H1 (cell line): ENCODE measurements around the gene CTXN1. TPM values are rescaled to one million over a fixed set of nuclear protein-coding genes. Genes with fewer than 3 reads are reported as not detected.

Experiments
- CTCF ChIA-PET: fragments of 300-600 bp; sonication (Branson Sonifier 250); formaldehyde crosslinking; loops from one replicate; lab custom pipeline; 2021; ENCODE audit not compliant: partially characterized antibody; lab: Charles Lee
- POLR2A ChIA-PET: fragments of 300-600 bp; sonication (Branson Sonifier 250); formaldehyde crosslinking; loops from one replicate; lab custom pipeline; 2021; ENCODE audit warnings: inconsistent platforms; ENCODE audit not compliant: partially characterized antibody; lab: Charles Lee
- DNase-seq, 2 experiments: peaks; one replicate each; pipeline versions ENCODE4 v3.0.0 to v3.0.0-alpha.2; 2010 to 2022; ENCODE audit warnings: low spot score in 2 of 2, low read depth in 1 of 2, mixed read lengths in 1 of 2
- FAIRE-seq: peaks from 2 replicates; lab custom pipeline; 2011; peaks lifted over from hg19 to GRCh38; lab: Jason Lieb, UNC
- H2AFZ ChIP-seq: 2 replicates; pipeline ENCODE4 v1.8.1; 2012; ENCODE audit warnings: low read length, inconsistent platforms
- H2AK5ac ChIP-seq: 2 replicates; pipeline ENCODE4 v1.6.1; 2013; ENCODE audit warnings: low read depth, low read length
- H2BK120ac ChIP-seq: replicated peaks from 2 replicates; pipeline ENCODE3; 2013; ENCODE audit warnings: low read depth, low read length, inconsistent platforms
- H2BK12ac ChIP-seq: 2 replicates; pipeline ENCODE4 v1.6.1; 2013; ENCODE audit warnings: low read depth, low read length
- H2BK15ac ChIP-seq: 2 replicates; pipeline ENCODE4 v1.6.1; 2013; ENCODE audit warnings: low read length
- H2BK20ac ChIP-seq: 2 replicates; pipeline ENCODE4 v1.6.1; 2013; ENCODE audit warnings: low read length
- H2BK5ac ChIP-seq: 2 replicates; pipeline ENCODE4 v1.6.1; 2013; ENCODE audit warnings: low read depth, low read length
- H3K14ac ChIP-seq: 2 replicates; pipeline ENCODE4 v1.6.1; 2013; ENCODE audit warnings: inconsistent platforms; ENCODE audit not compliant: insufficient read length
- H3K18ac ChIP-seq: 2 replicates; pipeline ENCODE4 v1.6.1; 2013; ENCODE audit warnings: low read length; ENCODE audit errors: extremely low read depth
- H3K23ac ChIP-seq: 2 replicates; pipeline ENCODE4 v1.6.1; 2013; ENCODE audit warnings: inconsistent platforms; ENCODE audit not compliant: insufficient read length
- H3K23me2 ChIP-seq: 2 replicates; pipeline ENCODE4 v1.6.1; 2013; ENCODE audit warnings: low read depth, low read length
- H3K27ac ChIP-seq: 2 replicates; pipeline ENCODE4 v1.6.1; 2011; ENCODE audit warnings: low read depth, low read length, inconsistent platforms
- H3K27me3 ChIP-seq, 4 experiments: replicated peaks in 1 of 4; 1 replicate in 1 of 4; 2 replicates in 3 of 4; pipeline versions ENCODE4 v1.6.1 to v1.8.1; 2011 to 2013; ENCODE audit warnings: low read length in 3 of 4, mild to moderate bottlenecking in 3 of 4, inconsistent platforms in 2 of 4, mixed read lengths in 2 of 4, moderate library complexity in 1 of 4; ENCODE audit not compliant: control insufficient read depth in 3 of 4, insufficient read depth in 3 of 4; ENCODE audit errors: extremely low read depth in 1 of 4
- H3K36me3 ChIP-seq, 4 experiments: 2 replicates each; pipeline versions ENCODE4 v1.6.1 to v1.8.1; 2011 to 2013; ENCODE audit warnings: mild to moderate bottlenecking in 4 of 4, low read length in 3 of 4, moderate library complexity in 2 of 4, control low read depth in 1 of 4, inconsistent platforms in 1 of 4; ENCODE audit not compliant: insufficient read depth in 4 of 4, control insufficient read depth in 2 of 4
- H3K4ac ChIP-seq: replicated peaks from 2 replicates; pipeline ENCODE3; 2013; ENCODE audit warnings: low read length, low read depth, mixed read lengths, inconsistent platforms; ENCODE audit not compliant: insufficient read length
- H3K4me1 ChIP-seq, 4 experiments: replicated peaks in 1 of 4; 1 replicate in 1 of 4; 2 replicates in 3 of 4; pipeline versions ENCODE4 v1.6.1 to v1.8.1; 2011 to 2013; ENCODE audit warnings: low read length in 3 of 4, inconsistent platforms in 2 of 4, mixed read lengths in 1 of 4; ENCODE audit not compliant: insufficient read depth in 4 of 4, control insufficient read depth in 3 of 4
- H3K4me2 ChIP-seq, 2 experiments: 2 replicates each; pipeline versions ENCODE4 v1.6.1 to v1.8.1; 2011 to 2013; ENCODE audit warnings: low read depth in 2 of 2, low read length in 2 of 2, control low read depth in 1 of 2, inconsistent platforms in 1 of 2, mild to moderate bottlenecking in 1 of 2; ENCODE audit not compliant: insufficient read depth in 1 of 2
- H3K4me3 ChIP-seq, 4 experiments: fragments of 200-600, 300-600 bp in 1 of 4; sonication (generic), shearing (Covaris generic), sonication (Bioruptor Twin) in 1 of 4; 2 replicates each; pipeline versions ENCODE4 v1.5.1 to v1.8.1; 2011 to 2016; ENCODE audit warnings: low read length in 4 of 4, low read depth in 3 of 4, control low read depth in 2 of 4, inconsistent platforms in 2 of 4, mild to moderate bottlenecking in 2 of 4, mixed read lengths in 1 of 4, moderate library complexity in 1 of 4; ENCODE audit not compliant: insufficient read depth in 2 of 4; ENCODE audit errors: extremely low read depth in 1 of 4
- H3K56ac ChIP-seq: replicated peaks from 2 replicates; pipeline ENCODE3; 2013; ENCODE audit warnings: low read depth, mild to moderate bottlenecking, mixed read lengths, low read length, inconsistent platforms; ENCODE audit not compliant: insufficient read length
- H3K79me1 ChIP-seq: 2 replicates; pipeline ENCODE4 v1.6.1; 2013; ENCODE audit warnings: low read depth, low read length, control low read depth
- H3K79me2 ChIP-seq, 2 experiments: 2 replicates each; pipeline versions ENCODE4 v1.6.1 to v1.8.1; 2012 to 2013; ENCODE audit warnings: low read length in 2 of 2, mild to moderate bottlenecking in 2 of 2, inconsistent platforms in 1 of 2; ENCODE audit not compliant: insufficient read depth in 2 of 2, control insufficient read depth in 1 of 2
- H3K9ac ChIP-seq, 4 experiments: replicated peaks in 1 of 4; 1 replicate in 1 of 4; 2 replicates in 3 of 4; pipeline versions ENCODE4 v1.6.1 to v1.8.1; 2011 to 2013; ENCODE audit warnings: low read depth in 3 of 4, low read length in 3 of 4, control low read depth in 2 of 4, mild to moderate bottlenecking in 2 of 4, moderate library complexity in 2 of 4, inconsistent platforms in 1 of 4; ENCODE audit errors: extremely low read depth in 1 of 4
- H3K9me3 ChIP-seq, 2 experiments: 2 replicates each; pipeline versions ENCODE4 v1.6.1 to v1.8.1; 2012 to 2013; ENCODE audit warnings: mild to moderate bottlenecking in 2 of 2, moderate library complexity in 2 of 2, control low read depth in 1 of 2, inconsistent platforms in 1 of 2, low read depth in 1 of 2, low read length in 1 of 2, mixed read lengths in 1 of 2; ENCODE audit not compliant: insufficient read depth in 2 of 2
- H4K20me1 ChIP-seq, 2 experiments: replicated peaks in 1 of 2; 2 replicates each; pipeline versions ENCODE3 to v1.8.1; 2011 to 2013; ENCODE audit warnings: inconsistent platforms in 2 of 2, low read length in 2 of 2, mild to moderate bottlenecking in 1 of 2; ENCODE audit not compliant: insufficient read depth in 2 of 2, control insufficient read depth in 1 of 2
- H4K5ac ChIP-seq: 2 replicates; pipeline ENCODE4 v1.6.1; 2013; ENCODE audit warnings: low read length, low read depth, mixed read lengths, inconsistent platforms; ENCODE audit not compliant: insufficient read length
- H4K8ac ChIP-seq: 2 replicates; pipeline ENCODE4 v1.8.0; 2013; ENCODE audit warnings: mild to moderate bottlenecking, moderate library complexity, low read length, inconsistent platforms; ENCODE audit not compliant: insufficient read depth; ENCODE audit errors: extremely low read depth
- H4K91ac ChIP-seq: replicated peaks from 2 replicates; pipeline ENCODE3; 2013; ENCODE audit warnings: low read length, mixed read lengths, inconsistent platforms; ENCODE audit not compliant: insufficient read length
- WGBS, 2 experiments: shearing (Covaris generic) in 1 of 2; methylation state at CpG; one replicate each; pipeline versions ENCODE4 v1.1.6 to v1.1.7; 2013 to 2015; ENCODE audit warnings: low lambda C conversion rate in 2 of 2, mixed read lengths in 2 of 2, inconsistent platforms in 1 of 2, low coverage in 1 of 2, missing lambda C conversion rate in 1 of 2; ENCODE audit not compliant: insufficient replicate concordance in 2 of 2, insufficient coverage in 1 of 2, insufficient read length in 1 of 2; ENCODE audit errors: extremely low coverage in 1 of 2, missing lambda C conversion rate in 1 of 2; 5-methylcytosine and 5-hydroxymethylcytosine counted together
- polyA plus RNA-seq, 7 experiments: library from polyadenylated mRNA; depleted of rRNA in 3 of 7; stranded (reverse) in 5 of 7; unstranded in 2 of 7; fragments of >200 nt in 5 of 7; fragments of 200-250 nt in 2 of 7; gene quantifications; 1 replicate in 5 of 7; 2 replicates in 1 of 7; 4 replicates in 1 of 7; pipeline versions ENCODE4 v1.2.1 to v1.2.3, GENCODE V29; 2011 to 2013; ENCODE audit warnings: missing spikeins in 2 of 7, mixed read lengths in 2 of 7
- total RNA-seq: library from RNA; stranded (reverse); fragmentation: NEBNext Ultra II Directional; extraction: Animal tissue kit (Norgen Biotek cat#: 25700); gene quantifications from 2 replicates; pipeline ENCODE4 v1.2.1, GENCODE V29; 2021

The CTXN1 gene
- total and polyA plus RNA-seq, 2 of the 8 experiments (the other 6 are each of a cell fraction or from before 2014, with no cell fraction given) = 16.4 to 58.0 TPM

DNA sequence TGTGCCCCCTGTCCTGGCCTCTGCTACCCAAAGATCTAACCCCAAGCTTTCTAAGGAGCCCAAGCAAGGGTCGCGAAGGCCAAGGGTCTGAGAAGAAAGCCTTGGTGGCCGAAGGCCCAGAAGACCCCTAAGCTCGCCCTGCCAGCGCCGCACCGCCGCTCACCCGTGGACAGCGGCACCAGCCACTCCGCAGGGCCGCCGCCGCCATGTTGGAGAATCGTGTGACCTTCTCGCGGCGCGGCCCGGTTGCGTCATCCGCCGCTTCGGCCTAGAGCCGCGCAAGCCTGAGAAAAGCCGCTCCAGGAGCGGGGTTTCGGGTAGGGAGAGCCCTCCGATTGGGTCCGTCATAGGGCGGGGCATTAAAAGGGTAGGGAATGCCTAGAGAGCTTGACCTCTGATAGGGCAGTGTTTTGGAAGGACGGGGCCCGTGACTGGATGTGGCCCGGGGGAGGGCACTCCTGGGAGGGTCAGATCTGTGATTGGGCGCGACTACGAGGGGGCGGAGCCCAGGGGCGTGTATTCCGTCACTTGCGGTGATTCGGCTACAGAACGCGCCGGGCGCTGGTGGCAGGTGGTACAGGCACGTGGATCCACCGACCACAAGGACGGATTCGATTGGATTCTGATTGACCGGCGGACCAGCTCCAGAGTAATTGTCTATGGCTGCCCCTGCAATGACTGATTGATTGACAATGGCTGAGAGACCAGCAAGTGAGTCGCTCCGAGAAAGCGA is 17.7 kb upstream of the CTXN1 start, which contains the start of gene TIMM44:
TIMM44 (minus strand) TSS at position 223 of the 733 bp plus-strand sequence; CDS start at position 208, 15 bp downstream.
- H2AFZ ChIP-seq = 0 out of 2 replicates have a peak within 1 kb of the TSS, but pooled peaks have one; percentile 0
- peak within 1 kb of the TSS; percentile 81 for H3K18ac ChIP-seq
- H3K27ac ChIP-seq = peak within 1 kb of the TSS; percentile 94
- peaks cover 0 to 3% of the 10 kb centered on the region in 2 experiments for H4K20me1 ChIP-seq
- H3K4me3 ChIP-seq = peak within 1 kb of the TSS; percentile 90 to 99 (median 97)
- H3K79me2 ChIP-seq = peaks cover 5 to 28% of the 10 kb centered on the region in 2 experiments; a peak in 3 of 4 replicates
- 0 out of 2 replicates have a peak within 1 kb of the TSS, but pooled peaks have one; percentile 32 for H2BK20ac ChIP-seq
- peak within 1 kb of the TSS; percentile 88 to 97 (median 94) for H3K9ac ChIP-seq
- H3K14ac ChIP-seq = no peak within 1 kb of the TSS
- peak within 1 kb of the TSS; percentile 77 for H2BK5ac ChIP-seq
- H3K27me3 ChIP-seq = no peaks in the 10 kb centered on the region
- H4K8ac ChIP-seq = peak within 1 kb of the TSS; percentile 99
- peaks cover 2 to 24% (median 10%) of the 10 kb centered on the region in 4 experiments for H3K36me3 ChIP-seq
- peak within 1 kb of the TSS; percentile 74 to 83 for H3K4me2 ChIP-seq
- peaks cover 8% of the 10 kb centered on the region for H3K79me1 ChIP-seq
- peaks cover 3% of the 10 kb centered on the region; the same call in 1 of the 2 replicates for H3K23me2 ChIP-seq
- 3% methylated on average over 55 of the region's 56 CpGs; no CpG with 5 or more reads in 1 of the 2 experiments for WGBS, 2 experiments
- H3K4me1 ChIP-seq = peaks cover 0 to 3% (median 0%) of the 10 kb centered on the region in 4 experiments; a peak in 1 of 7 replicates
- no peaks in the 10 kb centered on the region for H3K9me3 ChIP-seq
- peak within 1 kb of the TSS; percentile 80; the same call in 1 of the 2 replicates for H2BK12ac ChIP-seq
- POLR2A ChIA-PET = interaction anchor here (0.6 to 13.5 kb wide), 49 partner anchors 9 to 1733 kb away, joined by 3 to 205 read pairs (median 4); partner anchors contain the start of genes CTXN1, ELAVL1, FBN3 and SNAPC2
- peak within 1 kb of the TSS; percentile 62 for H3K56ac ChIP-seq
- peak within 1 kb of the TSS; percentile 39 for H3K4ac ChIP-seq
- peak within 1 kb of the TSS; percentile 48 for H4K91ac ChIP-seq
- peak within 1 kb of the TSS; percentile 66; the same call in 1 of the 2 replicates for H2AK5ac ChIP-seq
- CTCF ChIA-PET = interaction anchor here (0.6 to 3.8 kb wide), 33 partner anchors 8 to 444 kb away, joined by 3 to 36 read pairs (median 5); no protein-coding TSS in a partner anchor
- DNase-seq (peak; percentile 98), FAIRE-seq (peak; percentile 89)
- H3K23ac ChIP-seq = no peak within 1 kb of the TSS
- peak within 1 kb of the TSS; percentile 77 for H4K5ac ChIP-seq
- H2BK120ac ChIP-seq = no peak within 1 kb of the TSS
- no peak within 1 kb of the TSS for H2BK15ac ChIP-seq
